Activated gamma-delta T cell (primary cell): Measurements from ENCODE around the gene CFAP70.
"Not testable (repeated sequence)": the region's sequence is repeated elsewhere in the genome, so short reads cannot be mapped to it uniquely, and the experiment has no call there.

ENCODE experiments used
- DNase-seq: peaks from one replicate; lab custom pipeline; 2025; lab: John Stamatoyannopoulos, UW

Gene CFAP70

GRCh38 chr10:73339436-73339835, 19.2 kb downstream of the CFAP70 start:
- DNase-seq, result no peak

- no peak for DNase-seq
These were observed 19.8 kb downstream of the CFAP70 start for GRCh38 chr10:73338801-73339368.

GRCh38 chr10:73333202-73333601, 25.5 kb downstream of the CFAP70 start:
- DNase-seq, result no peak

GRCh38 chr10:73332379-73332778, 26.3 kb downstream of the CFAP70 start:
- no peak for DNase-seq

GRCh38 chr10:73328523-73328922, 30.1 kb downstream of the CFAP70 start:
- DNase-seq, result not testable (repeated sequence)

GRCh38 chr10:73325290-73325689, 33.4 kb downstream of the CFAP70 start:
- DNase-seq, result not testable (repeated sequence)

- DNase-seq, result not testable (repeated sequence)
These were observed 35.1 kb downstream of the CFAP70 start for GRCh38 chr10:73323582-73323981.

GRCh38 chr10:73310475-73310874, 48.2 kb downstream of the CFAP70 start:
- DNase-seq, result no peak

GRCh38 chr10:73307203-73307800, 51.4 kb downstream of the CFAP70 start:
- no peak for DNase-seq

GRCh38 chr10:73306171-73306708, 52.4 kb downstream of the CFAP70 start:
- no peak for DNase-seq

GRCh38 chr10:73296946-73297345, 61.7 kb downstream of the CFAP70 start:
- DNase-seq, result no peak

GRCh38 chr10:73293461-73293860, 65.2 kb downstream of the CFAP70 start:
- DNase-seq, result no peak

GRCh38 chr10:73289958-73290357, 68.7 kb downstream of the CFAP70 start:
- no peak for DNase-seq

- DNase-seq, result no peak
These were observed 71.2 kb downstream of the CFAP70 start for GRCh38 chr10:73287441-73287840.

GRCh38 chr10:73281097-73281496, 77.6 kb downstream of the CFAP70 start:
- DNase-seq, result no peak

GRCh38 chr10:73264423-73264822, 94.2 kb downstream of the CFAP70 start:
- DNase-seq, result no peak

- no peak for DNase-seq
These were observed 94.8 kb downstream of the CFAP70 start for GRCh38 chr10:73263693-73264347.

GRCh38 chr10:73262880-73263555, 95.6 kb downstream of the CFAP70 start:
- no peak for DNase-seq

GRCh38 chr10:73262105-73262730, 96.4 kb downstream of the CFAP70 start:
- DNase-seq, result no peak

- no peak for DNase-seq
These were observed 97.2 kb downstream of the CFAP70 start for GRCh38 chr10:73261362-73261995.

GRCh38 chr10:73258612-73259011, 100.1 kb downstream of the CFAP70 start:
- DNase-seq, result not testable (repeated sequence)

GRCh38 chr10:73253225-73253555, 105.5 kb downstream of the CFAP70 start:
- DNase-seq, result no peak
